Naive B cell (primary cell): ENCODE results near the gene ALK. TPM values are rescaled to one million over a fixed set of nuclear protein-coding genes. Genes with fewer than 3 reads are reported as not detected.

Experiments used
- ATAC-seq, 2 donors: fragments of 150-1000 bp; cut with Tn5 transposase; 2 replicates each; pipeline ENCODE4 v1.10.0; 2021; ENCODE audit warnings: low read depth in 2 of 2, mild to moderate bottlenecking in 2 of 2, moderate library complexity in 2 of 2
- DNase-seq: peaks from one replicate; pipeline ENCODE4 v3.0.0; 2022
- H3K27ac Mint-ChIP-seq, 6 donors: one replicate each; pipeline ENCODE4 v1.8.0; 2020 to 2022; ENCODE audit warnings: mild to moderate bottlenecking in 6 of 6, mixed read lengths in 6 of 6, moderate library complexity in 5 of 6, inconsistent platforms in 2 of 6
- H3K27me3 Mint-ChIP-seq, 3 donors: one replicate each; pipeline ENCODE4 v1.8.0; 2021 to 2022; ENCODE audit warnings: mixed read lengths in 3 of 3, mild to moderate bottlenecking in 1 of 3
- H3K36me3 Mint-ChIP-seq, 2 donors: one replicate each; pipeline ENCODE4 v1.8.0; 2020 to 2022; ENCODE audit warnings: mixed read lengths in 2 of 2, inconsistent platforms in 1 of 2, mild to moderate bottlenecking in 1 of 2
- H3K4me1 Mint-ChIP-seq, 3 donors: one replicate each; pipeline ENCODE4 v1.8.0; 2020 to 2022; ENCODE audit warnings: mixed read lengths in 3 of 3, inconsistent platforms in 1 of 3, mild to moderate bottlenecking in 1 of 3, moderate library complexity in 1 of 3
- H3K4me3 Mint-ChIP-seq, 8 donors: one replicate each; pipeline ENCODE4 v1.8.0; 2020 to 2022; ENCODE audit warnings: mild to moderate bottlenecking in 8 of 8, mixed read lengths in 8 of 8, moderate library complexity in 8 of 8, inconsistent platforms in 2 of 8
- H3K9me3 Mint-ChIP-seq, 7 donors: one replicate each; pipeline ENCODE4 v1.8.0; 2020 to 2022; ENCODE audit warnings: mixed read lengths in 7 of 7, mild to moderate bottlenecking in 5 of 7, inconsistent platforms in 2 of 7, moderate library complexity in 1 of 7
- polyA plus RNA-seq, 6 donors: library from polyadenylated mRNA; unstranded; fragments of 300-500 nt; fragmentation: Illumina TruSeq; gene quantifications; one replicate each; pipeline ENCODE4 v1.2.3, GENCODE V29; 2021; ENCODE audit warnings: low read depth in 6 of 6

Gene ALK
- polyA plus RNA-seq, 6 donors from 2014 or later, result not detected

DNA sequence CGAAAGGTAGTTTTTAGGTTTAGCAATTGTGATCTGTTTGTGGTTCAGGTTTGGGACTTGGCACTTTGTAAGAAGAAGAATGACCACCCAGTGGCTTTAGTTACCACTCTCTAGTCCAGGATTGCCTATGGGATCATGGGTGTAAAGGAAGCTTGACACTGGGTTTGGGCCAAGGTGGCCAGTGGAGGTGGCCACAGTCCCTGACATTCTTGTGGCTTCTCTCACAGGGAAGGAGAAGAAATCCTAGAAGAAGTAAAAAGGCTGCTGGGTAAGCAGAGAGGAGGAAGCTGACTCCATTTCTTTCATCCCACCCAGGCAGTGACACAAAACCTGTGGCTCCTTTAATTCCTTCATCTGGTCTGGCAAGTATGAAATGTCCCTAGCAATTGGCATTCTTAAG is 411.5 kb downstream of the ALK start:
- ATAC-seq, result no peak
- Mint-ChIP-seq H3K4me1 (no peaks in the 10 kb centered on the region), H3K27me3 (peaks cover 0 to 11% (median 4%) of the 10 kb centered on the region in 3 donors), H3K9me3 (peaks cover 15 to 53% (median 20%) of the 10 kb centered on the region in 7 donors), H3K4me3 (no peak overlapping the region), H3K36me3 (peaks cover 6 to 9% of the 10 kb centered on the region in 2 donors), H3K27ac (no peak overlapping the region)
- no peak for DNase-seq

DNA sequence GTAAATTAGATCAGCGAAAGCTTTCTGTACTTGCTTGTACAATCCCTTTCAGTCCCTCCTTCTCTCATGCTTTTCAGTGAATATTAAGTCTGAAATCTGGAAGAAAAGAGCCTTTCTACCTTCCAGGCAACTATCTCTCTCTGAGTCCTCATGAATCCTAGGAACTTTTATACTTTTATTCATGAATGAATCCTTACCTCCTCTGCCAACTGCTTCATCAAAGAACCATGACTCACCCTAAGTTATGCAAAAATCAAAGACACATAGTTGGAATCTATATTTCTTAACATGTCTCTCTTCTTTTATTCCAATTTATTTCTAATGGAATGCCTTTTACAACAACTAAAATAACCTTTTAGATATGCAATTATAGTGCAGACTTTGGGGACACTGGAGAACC is 412.0 kb downstream of the ALK start:
- no peak overlapping the region for H3K4me3 Mint-ChIP-seq
- no peak for ATAC-seq
- H3K9me3 Mint-ChIP-seq, result peaks cover 13 to 48% (median 17%) of the 10 kb centered on the region in 7 donors
- DNase-seq, result no peak
- H3K27ac Mint-ChIP-seq, result no peak overlapping the region
- peaks cover 1 to 5% of the 10 kb centered on the region in 2 donors for H3K36me3 Mint-ChIP-seq
- H3K4me1 Mint-ChIP-seq, result no peaks in the 10 kb centered on the region
- peaks cover 4 to 10% (median 4%) of the 10 kb centered on the region in 3 donors for H3K27me3 Mint-ChIP-seq

GRCh38 chr2:29504746-29505145 is 416.6 kb downstream of the ALK start:
- Mint-ChIP-seq H3K4me1 (no peaks in the 10 kb centered on the region), H3K9me3 (peaks cover 4 to 28% (median 8%) of the 10 kb centered on the region in 7 donors), H3K36me3 (no peaks in the 10 kb centered on the region), H3K4me3 (no peak overlapping the region), H3K27ac (peak overlapping the region in 1 of 6 donors; percentile 24), H3K27me3 (peaks cover 12 to 20% (median 12%) of the 10 kb centered on the region in 3 donors)
- ATAC-seq (no peak), DNase-seq (no peak)

DNA sequence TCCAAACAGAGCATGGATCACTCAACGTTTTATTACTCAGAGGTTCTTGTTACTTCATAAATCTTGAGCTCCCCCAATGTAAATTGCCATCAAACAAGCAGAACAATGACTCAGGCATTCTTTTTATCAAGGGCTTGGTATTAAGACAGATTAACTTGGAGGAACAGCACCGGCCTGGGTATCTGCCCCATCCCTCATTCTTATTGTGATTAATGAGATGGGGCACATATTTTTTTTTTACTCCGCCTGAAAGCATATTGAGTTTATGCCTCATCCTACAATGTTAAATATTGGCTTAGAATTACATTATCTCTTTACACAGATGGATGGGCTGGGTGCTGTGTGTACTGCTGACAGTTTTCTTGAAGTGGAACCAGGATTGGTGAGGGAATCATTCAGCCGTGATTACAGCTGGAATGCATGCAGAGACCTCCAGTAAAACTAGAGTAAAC is 418.9 kb downstream of the ALK start:
- Mint-ChIP-seq H3K36me3 (no peaks in the 10 kb centered on the region), H3K4me1 (no peaks in the 10 kb centered on the region), H3K4me3 (no peak overlapping the region), H3K9me3 (peaks cover 2 to 14% (median 7%) of the 10 kb centered on the region in 7 donors), H3K27ac (no peak overlapping the region), H3K27me3 (peaks cover 12 to 20% (median 12%) of the 10 kb centered on the region in 3 donors)
- DNase-seq (no peak), ATAC-seq (no peak)

GRCh38 chr2:29497375-29497774 is 424.0 kb downstream of the ALK start:
- Mint-ChIP-seq H3K36me3 (no peaks in the 10 kb centered on the region), H3K4me3 (peak overlapping the region in 1 of 8 donors; percentile 2), H3K9me3 (no peaks in the 10 kb centered on the region), H3K4me1 (no peaks in the 10 kb centered on the region), H3K27ac (no peak overlapping the region), H3K27me3 (no peaks in the 10 kb centered on the region)
- DNase-seq, result no peak
- ATAC-seq, result no peak

GRCh38 chr2:29496198-29496597 is 425.2 kb downstream of the ALK start:
- Mint-ChIP-seq H3K4me1 (no peaks in the 10 kb centered on the region), H3K36me3 (no peaks in the 10 kb centered on the region), H3K27me3 (no peaks in the 10 kb centered on the region), H3K9me3 (no peaks in the 10 kb centered on the region), H3K4me3 (no peak overlapping the region), H3K27ac (no peak overlapping the region)
- DNase-seq (no peak), ATAC-seq (no peak)

DNA sequence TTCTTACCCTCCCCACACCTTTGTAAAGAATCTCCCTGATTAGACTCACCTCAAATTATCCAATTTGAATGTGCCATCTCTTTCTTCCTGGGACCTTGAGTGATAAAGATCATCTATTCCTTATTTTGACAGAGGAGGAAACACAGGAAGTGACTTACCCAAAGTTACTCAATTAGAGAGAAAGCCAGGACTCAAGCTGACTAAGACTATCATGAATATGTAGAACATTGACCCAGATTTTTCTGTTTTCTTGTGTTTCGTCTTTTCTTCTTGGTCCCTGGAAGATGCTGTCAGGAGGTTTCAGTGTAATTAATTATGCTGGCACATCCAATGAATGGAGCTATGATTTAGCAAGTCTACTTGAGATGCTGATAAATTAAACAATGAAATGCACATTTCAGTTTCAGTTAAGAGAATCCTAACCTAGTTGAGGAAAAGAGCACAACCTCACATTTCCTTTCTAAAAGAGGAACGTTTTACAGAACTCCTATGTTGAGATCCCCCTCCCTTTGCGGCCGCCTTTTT is 425.8 kb downstream of the ALK start:
- H3K27ac Mint-ChIP-seq, result no peak overlapping the region
- no peaks in the 10 kb centered on the region for H3K4me1 Mint-ChIP-seq
- ATAC-seq (no peak), DNase-seq (no peak)
- H3K27me3 Mint-ChIP-seq, result no peaks in the 10 kb centered on the region
- H3K36me3 Mint-ChIP-seq, result no peaks in the 10 kb centered on the region
- no peak overlapping the region for H3K4me3 Mint-ChIP-seq
- no peaks in the 10 kb centered on the region for H3K9me3 Mint-ChIP-seq

DNA sequence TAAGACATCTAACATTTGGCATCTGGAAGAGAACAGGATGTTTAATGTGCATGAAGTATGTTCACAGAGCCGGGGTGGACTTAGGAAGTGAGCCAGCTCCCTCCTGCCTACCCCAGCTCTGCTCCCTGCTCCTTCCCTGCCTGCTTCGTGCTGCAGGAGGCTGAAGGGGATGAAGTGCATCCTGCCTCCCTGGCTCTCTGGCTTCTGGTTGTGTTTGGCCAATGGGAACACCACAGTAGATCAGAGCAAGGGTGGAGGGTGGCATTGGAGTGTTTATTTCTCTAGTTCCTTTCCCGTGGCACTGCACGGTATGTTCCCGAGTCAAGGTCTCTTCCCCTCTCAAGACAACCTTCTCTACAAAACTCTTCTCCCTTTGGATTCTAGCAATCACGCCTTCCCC is 426.3 kb downstream of the ALK start:
- no peak for DNase-seq

GRCh38 chr2:29492701-29493100 is 428.7 kb downstream of the ALK start:
- Mint-ChIP-seq H3K4me3 (no peak overlapping the region), H3K27ac (no peak overlapping the region), H3K9me3 (no peaks in the 10 kb centered on the region), H3K36me3 (no peaks in the 10 kb centered on the region), H3K4me1 (no peaks in the 10 kb centered on the region), H3K27me3 (no peaks in the 10 kb centered on the region)
- ATAC-seq, result no peak
- no peak for DNase-seq

More for the DNA sequence above, 426.3 kb downstream of the ALK start:
- ATAC-seq, result no peak
- Mint-ChIP-seq H3K27me3 (no peaks in the 10 kb centered on the region), H3K4me3 (no peak overlapping the region), H3K27ac (no peak overlapping the region), H3K36me3 (no peaks in the 10 kb centered on the region), H3K4me1 (no peaks in the 10 kb centered on the region), H3K9me3 (no peaks in the 10 kb centered on the region)

GRCh38 chr2:29490045-29490444 is 431.3 kb downstream of the ALK start:
- Mint-ChIP-seq H3K36me3 (no peaks in the 10 kb centered on the region), H3K27ac (no peak overlapping the region), H3K9me3 (no peaks in the 10 kb centered on the region), H3K4me3 (no peak overlapping the region), H3K27me3 (no peaks in the 10 kb centered on the region), H3K4me1 (no peaks in the 10 kb centered on the region)
- ATAC-seq (no peak), DNase-seq (no peak)

DNA sequence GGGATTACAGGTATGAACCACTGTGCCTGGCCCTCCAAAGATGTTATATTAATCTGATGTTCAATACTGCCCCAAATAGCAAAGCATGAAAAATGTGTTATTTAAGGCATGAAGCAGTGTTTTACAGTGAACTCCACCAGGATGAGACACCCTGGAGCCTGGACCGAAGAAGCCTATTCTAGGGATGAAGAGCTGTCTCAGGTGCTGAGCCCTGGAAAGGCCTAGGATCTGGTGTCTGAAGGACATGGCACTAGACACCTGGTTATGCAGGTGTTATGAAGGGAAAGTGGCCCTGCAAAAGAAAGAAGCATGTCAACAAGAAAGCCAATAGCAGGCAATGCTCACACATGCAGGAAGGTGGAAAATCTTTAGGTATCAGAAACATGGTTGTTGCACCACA is 431.8 kb downstream of the ALK start:
- no peaks in the 10 kb centered on the region for H3K27me3 Mint-ChIP-seq

GRCh38 chr2:29487967-29488555 is 433.3 kb downstream of the ALK start:
- Mint-ChIP-seq H3K27me3 (no peaks in the 10 kb centered on the region), H3K4me3 (no peak overlapping the region), H3K36me3 (no peaks in the 10 kb centered on the region), H3K27ac (peak overlapping the region in 1 of 6 donors; percentile 64), H3K4me1 (no peaks in the 10 kb centered on the region), H3K9me3 (peaks cover 0 to 3% (median 0%) of the 10 kb centered on the region in 7 donors)
- ATAC-seq (no peak), DNase-seq (no peak)

More for the DNA sequence above, 431.8 kb downstream of the ALK start:
- ATAC-seq, result no peak
- Mint-ChIP-seq H3K36me3 (no peaks in the 10 kb centered on the region), H3K9me3 (no peaks in the 10 kb centered on the region), H3K4me1 (no peaks in the 10 kb centered on the region), H3K4me3 (no peak overlapping the region), H3K27ac (no peak overlapping the region)
- no peak for DNase-seq

GRCh38 chr2:29485631-29486030 is 435.8 kb downstream of the ALK start:
- no peak overlapping the region for H3K4me3 Mint-ChIP-seq
- H3K9me3 Mint-ChIP-seq, result peaks cover 0 to 3% (median 0%) of the 10 kb centered on the region in 7 donors
- no peaks in the 10 kb centered on the region for H3K27me3 Mint-ChIP-seq
- DNase-seq, result no peak
- no peak for ATAC-seq
- no peaks in the 10 kb centered on the region for H3K36me3 Mint-ChIP-seq
- no peak overlapping the region for H3K27ac Mint-ChIP-seq
- H3K4me1 Mint-ChIP-seq, result no peaks in the 10 kb centered on the region

DNA sequence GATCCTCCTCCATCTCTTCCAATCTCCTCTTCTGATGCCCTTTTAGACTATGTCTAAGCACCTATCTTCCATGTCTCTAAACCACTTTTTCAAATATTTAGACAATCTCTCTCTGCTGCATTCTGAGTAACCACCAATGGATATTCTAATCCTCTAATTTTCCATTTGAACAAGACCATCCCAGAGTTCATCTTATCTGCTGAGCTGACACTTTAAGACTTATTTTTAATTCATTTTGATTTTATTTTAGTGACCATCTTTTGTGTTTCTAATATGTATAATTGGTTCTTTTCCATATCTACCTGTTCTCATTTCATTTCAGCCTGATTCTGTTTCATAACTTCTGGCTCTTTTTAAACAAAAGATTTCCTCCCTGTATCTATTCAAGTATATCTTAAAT is 436.3 kb downstream of the ALK start:
- ATAC-seq (no peak), DNase-seq (no peak)
- peaks cover 0 to 3% (median 0%) of the 10 kb centered on the region in 7 donors for H3K9me3 Mint-ChIP-seq
- H3K4me1 Mint-ChIP-seq, result no peaks in the 10 kb centered on the region
- no peak overlapping the region for H3K27ac Mint-ChIP-seq
- no peaks in the 10 kb centered on the region for H3K36me3 Mint-ChIP-seq
- H3K27me3 Mint-ChIP-seq, result no peaks in the 10 kb centered on the region
- H3K4me3 Mint-ChIP-seq, result no peak overlapping the region
